IMR-90 (cell line): Measurements from ENCODE around the gene SDC3. TPM values are rescaled to one million over a fixed set of nuclear protein-coding genes. Genes with fewer than 3 reads are reported as not detected.

Experiments used
- ATAC-seq: fragments of 200-7000 bp; cut with Tn5 transposase; 2 replicates; pipeline ENCODE4 v1.9.1; 2020; ENCODE audit warnings: low read depth, mild to moderate bottlenecking, moderate library complexity
- BruUV-seq: library from RNA; stranded (reverse); fragments of 400-500 nt; replicated peaks from 2 replicates; lab custom pipeline; 2021; lab: Mats Ljungman, UMichigan
- CTCF ChIA-PET: fragments of 300-600 bp; formaldehyde crosslinking; extraction: SDS; loops from one replicate; lab custom pipeline; 2021; ENCODE audit warnings: antibody characterized with exemption; lab: Yijun Ruan, JAX
- POLR2A ChIA-PET: fragments of 300-600 bp; sonication (Branson Sonifier 250); formaldehyde crosslinking; loops from one replicate; lab custom pipeline; 2022; ENCODE audit warnings: antibody characterized with exemption; ENCODE audit not compliant: unreplicated experiment; lab: Charles Lee
- DNase-seq: peaks from one replicate; pipeline ENCODE4 v3.0.0; 2013
- H2AFZ ChIP-seq: replicated peaks from 2 replicates; pipeline ENCODE3; 2013; ENCODE audit warnings: low read length, mild to moderate bottlenecking; ENCODE audit not compliant: poor library complexity
- H2AK5ac ChIP-seq: 2 replicates; pipeline ENCODE4 v1.6.1; 2013; ENCODE audit warnings: low read depth, low read length, inconsistent platforms
- H2AK9ac ChIP-seq: replicated peaks from 2 replicates; pipeline ENCODE3; 2013; ENCODE audit warnings: mild to moderate bottlenecking, low read depth, low read length, moderate library complexity; ENCODE audit not compliant: poor library complexity
- H2BK120ac ChIP-seq: 2 replicates; pipeline ENCODE4 v1.6.1; 2013; ENCODE audit warnings: low read depth, low read length, inconsistent platforms
- H2BK15ac ChIP-seq: 3 replicates; pipeline ENCODE4 v1.6.1; 2013; ENCODE audit warnings: low read depth, low read length, inconsistent platforms
- H2BK20ac ChIP-seq: 2 replicates; pipeline ENCODE4 v1.6.1; 2013; ENCODE audit warnings: low read depth, mild to moderate bottlenecking, inconsistent platforms, low read length, moderate library complexity
- H2BK5ac ChIP-seq: 2 replicates; pipeline ENCODE4 v1.6.1; 2013; ENCODE audit warnings: mild to moderate bottlenecking, low read depth, low read length, inconsistent platforms; ENCODE audit not compliant: poor library complexity, severe bottlenecking
- H3K14ac ChIP-seq: replicated peaks from 2 replicates; pipeline ENCODE4 v1.6.1; 2013; ENCODE audit warnings: low read depth, low read length, inconsistent platforms
- H3K18ac ChIP-seq: 2 replicates; pipeline ENCODE4 v1.6.1; 2013; ENCODE audit warnings: low read depth, low read length, control low read depth
- H3K23ac ChIP-seq: 2 replicates; pipeline ENCODE4 v1.6.1; 2013; ENCODE audit warnings: low read depth, low read length, inconsistent platforms
- H3K27ac ChIP-seq: 2 replicates; pipeline ENCODE4 v1.5.1; 2013; ENCODE audit warnings: mild to moderate bottlenecking, control low read depth, low read length; ENCODE audit not compliant: insufficient read depth
- H3K27me3 ChIP-seq: 2 replicates; pipeline ENCODE4 v1.6.1; 2013; ENCODE audit warnings: low read length; ENCODE audit not compliant: control insufficient read depth, insufficient read depth
- H3K36me3 ChIP-seq: 2 replicates; pipeline ENCODE4 v1.6.1; 2013; ENCODE audit warnings: low read length, mixed read lengths; ENCODE audit not compliant: control insufficient read depth, insufficient read depth
- H3K4ac ChIP-seq: 2 replicates; pipeline ENCODE4 v1.6.1; 2013; ENCODE audit warnings: low read depth, low read length, inconsistent platforms
- H3K4me1 ChIP-seq: 2 replicates; pipeline ENCODE4 v1.6.1; 2013; ENCODE audit warnings: low read length, mixed read lengths; ENCODE audit not compliant: control insufficient read depth, insufficient read depth
- H3K4me2 ChIP-seq: 2 replicates; pipeline ENCODE4 v1.6.1; 2013; ENCODE audit warnings: low read depth, mild to moderate bottlenecking, control low read depth, low read length, moderate library complexity
- H3K4me3 ChIP-seq: 2 replicates; pipeline ENCODE4 v1.5.1; 2013; ENCODE audit warnings: low read depth, mild to moderate bottlenecking, control low read depth, low read length, moderate library complexity; ENCODE audit not compliant: insufficient read depth
- H3K56ac ChIP-seq: 2 replicates; pipeline ENCODE4 v1.6.1; 2013; ENCODE audit warnings: low read length, inconsistent platforms; ENCODE audit not compliant: insufficient read depth; ENCODE audit errors: extremely low read depth
- H3K79me1 ChIP-seq, 2 experiments: 2 replicates each; pipeline ENCODE4 v1.6.1; 2013; ENCODE audit warnings: low read length in 2 of 2, inconsistent platforms in 1 of 2, low read depth in 1 of 2
- H3K9ac ChIP-seq: 2 replicates; pipeline ENCODE4 v1.6.1; 2013; ENCODE audit warnings: low read depth, low read length, control low read depth
- H3K9me1 ChIP-seq: 2 replicates; pipeline ENCODE4 v1.6.1; 2013; ENCODE audit warnings: low read length, inconsistent platforms; ENCODE audit not compliant: insufficient read depth
- H3K9me3 ChIP-seq: 2 replicates; pipeline ENCODE4 v1.6.1; 2013; ENCODE audit warnings: low read length; ENCODE audit not compliant: control insufficient read depth, insufficient read depth
- H4K20me1 ChIP-seq: 2 replicates; pipeline ENCODE4 v1.6.1; 2013; ENCODE audit warnings: low read length, inconsistent platforms; ENCODE audit not compliant: insufficient read depth
- H4K5ac ChIP-seq: 2 replicates; pipeline ENCODE4 v1.6.1; 2013; ENCODE audit warnings: mild to moderate bottlenecking, low read depth, low read length, control low read depth
- H4K8ac ChIP-seq, 2 experiments: 2 replicates each; pipeline ENCODE4 v1.6.1; 2013; ENCODE audit warnings: low read depth in 2 of 2, low read length in 2 of 2, control low read depth in 1 of 2, inconsistent platforms in 1 of 2
- H4K91ac ChIP-seq: 2 replicates; pipeline ENCODE4 v1.6.1; 2013; ENCODE audit warnings: low read depth, low read length, inconsistent platforms; ENCODE audit not compliant: insufficient read depth
- BHLHE40 ChIP-seq: fragments of 150-350 bp; IDR thresholded peaks from 2 replicates; pipeline ENCODE4 v1.6.1; 2016; ENCODE audit warnings: mild to moderate bottlenecking, low read depth, low read length
- FOS ChIP-seq: fragments of 150-350 bp; IDR thresholded peaks from 2 replicates; pipeline ENCODE4 v1.6.1; 2016; ENCODE audit warnings: low read depth, low read length
- MAZ ChIP-seq: IDR thresholded peaks from 2 replicates; pipeline ENCODE4 v1.6.1; 2012; ENCODE audit warnings: low read depth, mild to moderate bottlenecking, low read length, improper control_type of control experiment, moderate library complexity, borderline replicate concordance
- MXI1 ChIP-seq: IDR thresholded peaks from 2 replicates; pipeline ENCODE4 v1.6.1; 2012; ENCODE audit warnings: low read depth, mild to moderate bottlenecking, low read length, moderate library complexity, borderline replicate concordance
- NFE2L2 ChIP-seq: fragments of 150-350 bp; IDR thresholded peaks from 2 replicates; pipeline ENCODE4 v1.6.1; 2016; ENCODE audit warnings: low read depth, mild to moderate bottlenecking, low read length
- POLR2A ChIP-seq: IDR thresholded peaks from 2 replicates; pipeline ENCODE4 v1.6.1; 2012; ENCODE audit warnings: mild to moderate bottlenecking, low read depth, low read length
- RAD21 ChIP-seq: IDR thresholded peaks from 2 replicates; pipeline ENCODE4 v1.6.1; 2012; ENCODE audit warnings: low read length, improper control_type of control experiment
- RCOR1 ChIP-seq: IDR thresholded peaks from 2 replicates; pipeline ENCODE4 v1.6.1; 2012; ENCODE audit warnings: mild to moderate bottlenecking, low read length, improper control_type of control experiment; ENCODE audit not compliant: insufficient replicate concordance
- RFX5 ChIP-seq: IDR thresholded peaks from 2 replicates; pipeline ENCODE4 v1.8.0; 2012; ENCODE audit warnings: low read depth, mild to moderate bottlenecking, low read length, moderate library complexity
- WGBS, 2 experiments: methylation state at CpG; one replicate each; pipeline versions ENCODE4 v1.1.5 to v1.1.7; 2013; ENCODE audit warnings: missing lambda C conversion rate in 2 of 2; ENCODE audit not compliant: insufficient read length in 1 of 2; ENCODE audit errors: extremely low coverage in 2 of 2; 5-methylcytosine and 5-hydroxymethylcytosine counted together
- dilution Hi-C: fragments of 300-500 bp; cut with HindIII; formaldehyde crosslinking; loops from one replicate; pipeline ENCODE4 v1.14.3; 2018; ENCODE audit warnings: low sequenced_read_pairs; ENCODE audit not compliant: unreplicated experiment
- in situ Hi-C: fragments of 300-500 bp; cut with MboI; formaldehyde crosslinking; loops from 3 replicates; pipeline ENCODE4 v1.14.3; 2019; ENCODE audit warnings: low sequenced_read_pairs, inconsistent platforms, mixed read lengths
- intact Hi-C: fragments of 100-400 bp; cut with micrococcal nuclease; formaldehyde crosslinking; loops from 2 replicates; pipeline ENCODE4 v1.10.0; 2022
- polyA plus RNA-seq, 3 experiments: library from polyadenylated mRNA; depleted of rRNA; stranded (reverse); fragments of >200 nt; gene quantifications; 2 replicates each; pipeline ENCODE4 v1.2.3, GENCODE V29; 2012; ENCODE audit warnings: low replicate concordance in 1 of 3
- total RNA-seq: library from RNA; depleted of rRNA; stranded (reverse); fragments of >200 nt; gene quantifications from 2 replicates; pipeline ENCODE4 v1.2.3, GENCODE V29; 2012
- TF ChIP-seq, protein P1 (sequence below): fragments of 150-350 bp; IDR thresholded peaks from 2 replicates; pipeline ENCODE4 v1.6.1; 2017; ENCODE audit warnings: mild to moderate bottlenecking, antibody characterized with exemption, low read length, low read depth
- TF ChIP-seq, protein P2 (sequence below): fragments of 150-350 bp; IDR thresholded peaks from 2 replicates; pipeline ENCODE4 v1.6.1; 2016; ENCODE audit warnings: low read depth, mild to moderate bottlenecking, low read length, moderate library complexity, borderline replicate concordance
- TF ChIP-seq, protein P3 (sequence below): conservative IDR thresholded peaks from 2 replicates; pipeline ENCODE4 v1.5.1; 2012; ENCODE audit warnings: mild to moderate bottlenecking, low read depth, low read length, improper control_type of control experiment

Gene SDC3
- total and polyA plus RNA-seq, 2 of the 4 experiments (the other 2 are of a cell fraction): 13.1 to 71.5 TPM

DNA sequence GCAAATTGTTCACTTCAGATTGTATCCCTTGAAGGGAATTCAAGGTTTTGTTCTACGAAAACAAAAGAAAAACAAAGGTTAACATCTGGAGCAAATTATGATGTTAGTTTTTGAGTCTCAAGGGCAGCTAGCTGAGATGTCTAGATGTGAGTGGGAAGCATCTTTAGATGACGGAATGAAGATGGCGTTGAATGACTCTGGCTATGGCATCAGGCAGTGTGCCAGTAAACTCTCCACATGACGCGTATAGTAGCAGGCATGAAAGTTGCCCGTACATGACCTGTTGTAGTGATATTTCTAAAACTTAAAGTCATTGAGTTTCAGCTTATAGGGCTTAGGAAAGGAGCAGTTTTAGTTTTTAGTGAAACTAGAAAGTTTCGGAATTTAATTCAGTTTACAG lies 12.3 kb upstream of the SDC3 start:
- Histone ChIP-seq H4K91ac (no peak overlapping the region), H3K18ac (no peak overlapping the region), H2AK5ac (no peak overlapping the region), H3K23ac (no peak overlapping the region), H4K8ac (no peak overlapping the region), H3K27me3 (no peaks in the 10 kb centered on the region), H2BK20ac (no peak overlapping the region), H2BK15ac (no peak overlapping the region), H4K5ac (no peak overlapping the region), H3K79me1 (no peaks in the 10 kb centered on the region), H3K4me3 (no peak overlapping the region), H4K20me1 (no peaks in the 10 kb centered on the region), H2BK120ac (no peak overlapping the region), H3K36me3 (no peaks in the 10 kb centered on the region), H3K9me3 (no peaks in the 10 kb centered on the region), H2BK5ac (no peak overlapping the region), H3K4me1 (0 out of 2 replicates have a peak, but pooled peaks cover 1% of the 10 kb centered on the region), H3K56ac (no peak overlapping the region), H3K4ac (no peak overlapping the region), H3K9me1 (peaks cover 2% of the 10 kb centered on the region; the same call in 1 of the 2 replicates), H3K4me2 (no peak overlapping the region), H3K9ac (no peak overlapping the region), H2AK9ac (no peak overlapping the region), H3K14ac (no peak overlapping the region), H3K27ac (no peak overlapping the region), H2AFZ (no peak overlapping the region)
- CTCF ChIA-PET: interaction anchor here (0.9 to 1.6 kb wide), 4 partner anchors 9 to 202 kb away, joined by 3 to 5 read pairs (median 4); no protein-coding TSS in a partner anchor
- ATAC-seq (no peak), DNase-seq (no peak)
- dilution Hi-C loops (loop anchor here (25.0 kb wide), 1 partner anchor 109 kb away; no protein-coding TSS in a partner anchor), in situ Hi-C loops (no loop called here), intact Hi-C loops (no loop called here)
- TF ChIP-seq, protein P1, sequence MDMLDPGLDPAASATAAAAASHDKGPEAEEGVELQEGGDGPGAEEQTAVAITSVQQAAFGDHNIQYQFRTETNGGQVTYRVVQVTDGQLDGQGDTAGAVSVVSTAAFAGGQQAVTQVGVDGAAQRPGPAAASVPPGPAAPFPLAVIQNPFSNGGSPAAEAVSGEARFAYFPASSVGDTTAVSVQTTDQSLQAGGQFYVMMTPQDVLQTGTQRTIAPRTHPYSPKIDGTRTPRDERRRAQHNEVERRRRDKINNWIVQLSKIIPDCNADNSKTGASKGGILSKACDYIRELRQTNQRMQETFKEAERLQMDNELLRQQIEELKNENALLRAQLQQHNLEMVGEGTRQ: no peak
- TF ChIP-seq NFE2L2 (no peak), BHLHE40 (no peak), POLR2A (no peak), RCOR1 (no peak), MAZ (no peak), RAD21 (no peak), RFX5 (no peak), MXI1 (no peak), FOS (no peak)
- TF ChIP-seq, protein P2, sequence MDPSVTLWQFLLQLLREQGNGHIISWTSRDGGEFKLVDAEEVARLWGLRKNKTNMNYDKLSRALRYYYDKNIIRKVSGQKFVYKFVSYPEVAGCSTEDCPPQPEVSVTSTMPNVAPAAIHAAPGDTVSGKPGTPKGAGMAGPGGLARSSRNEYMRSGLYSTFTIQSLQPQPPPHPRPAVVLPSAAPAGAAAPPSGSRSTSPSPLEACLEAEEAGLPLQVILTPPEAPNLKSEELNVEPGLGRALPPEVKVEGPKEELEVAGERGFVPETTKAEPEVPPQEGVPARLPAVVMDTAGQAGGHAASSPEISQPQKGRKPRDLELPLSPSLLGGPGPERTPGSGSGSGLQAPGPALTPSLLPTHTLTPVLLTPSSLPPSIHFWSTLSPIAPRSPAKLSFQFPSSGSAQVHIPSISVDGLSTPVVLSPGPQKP: no peak
- TF ChIP-seq, protein P3, sequence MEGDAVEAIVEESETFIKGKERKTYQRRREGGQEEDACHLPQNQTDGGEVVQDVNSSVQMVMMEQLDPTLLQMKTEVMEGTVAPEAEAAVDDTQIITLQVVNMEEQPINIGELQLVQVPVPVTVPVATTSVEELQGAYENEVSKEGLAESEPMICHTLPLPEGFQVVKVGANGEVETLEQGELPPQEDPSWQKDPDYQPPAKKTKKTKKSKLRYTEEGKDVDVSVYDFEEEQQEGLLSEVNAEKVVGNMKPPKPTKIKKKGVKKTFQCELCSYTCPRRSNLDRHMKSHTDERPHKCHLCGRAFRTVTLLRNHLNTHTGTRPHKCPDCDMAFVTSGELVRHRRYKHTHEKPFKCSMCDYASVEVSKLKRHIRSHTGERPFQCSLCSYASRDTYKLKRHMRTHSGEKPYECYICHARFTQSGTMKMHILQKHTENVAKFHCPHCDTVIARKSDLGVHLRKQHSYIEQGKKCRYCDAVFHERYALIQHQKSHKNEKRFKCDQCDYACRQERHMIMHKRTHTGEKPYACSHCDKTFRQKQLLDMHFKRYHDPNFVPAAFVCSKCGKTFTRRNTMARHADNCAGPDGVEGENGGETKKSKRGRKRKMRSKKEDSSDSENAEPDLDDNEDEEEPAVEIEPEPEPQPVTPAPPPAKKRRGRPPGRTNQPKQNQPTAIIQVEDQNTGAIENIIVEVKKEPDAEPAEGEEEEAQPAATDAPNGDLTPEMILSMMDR: no peak
- POLR2A ChIA-PET: interaction anchor here (0.6 kb wide), 1 partner anchor 243 kb away, joined by 6 read pairs; no protein-coding TSS in a partner anchor
- no TSS peak for BruUV-seq
- 75% methylated on average over 3 of the region's 7 CpGs; no CpG with 5 or more reads in 1 of the 2 experiments for WGBS, 2 experiments
